K562 (cell line): ENCODE data around the gene FNBP1. TPM values are rescaled to one million over a fixed set of nuclear protein-coding genes. Genes with fewer than 3 reads are reported as not detected.

Experiments
- ELF2 ChIP-seq: fragments of 250-450 bp; sonication (Bioruptor Pico); IDR thresholded peaks from 2 replicates; pipeline ENCODE4 v1.5.0; 2021; ENCODE audit warnings: mild to moderate bottlenecking
- FOXJ2 ChIP-seq: fragments of 200-800 bp; sonication (Bioruptor generic); IDR thresholded peaks from 2 replicates; pipeline ENCODE4 v1.6.1; 2016; ENCODE audit warnings: missing genetic modification characterization, missing compliant biosample characterization
- FOXK2 ChIP-seq, 2 experiments: fragments of 450-650 bp; IDR thresholded peaks in 1 of 2; conservative IDR thresholded peaks in 1 of 2; 2 replicates each; pipeline ENCODE4 v1.6.1; 2016; ENCODE audit warnings: low read depth in 2 of 2, mild to moderate bottlenecking in 1 of 2
- GABPA ChIP-seq: fragments of 200-800 bp; sonication (Bioruptor generic); conservative IDR thresholded peaks from 2 replicates; pipeline ENCODE4 v1.6.1; 2016; ENCODE audit warnings: low read depth, missing genetic modification characterization, missing compliant biosample characterization
- HMG20B ChIP-seq: fragments of 250-450 bp; sonication (Bioruptor Pico); IDR thresholded peaks from 2 replicates; pipeline ENCODE4 v1.5.0; 2021; ENCODE audit warnings: mild to moderate bottlenecking
- HOXB6 ChIP-seq: fragments of 250-450 bp; sonication (Bioruptor Pico); IDR thresholded peaks from 2 replicates; pipeline ENCODE4 v1.5.1; 2022; ENCODE audit warnings: mild to moderate bottlenecking, borderline replicate concordance
- NBN ChIP-seq: fragments of 450-650 bp; IDR thresholded peaks from 2 replicates; pipeline ENCODE4 v1.6.1; 2016; ENCODE audit warnings: low read depth, mild to moderate bottlenecking
- NUFIP1 ChIP-seq: fragments of 450-650 bp; IDR thresholded peaks from 2 replicates; pipeline ENCODE4 v1.6.1; 2018; ENCODE audit not compliant: partially characterized antibody
- PHB ChIP-seq: fragments of 250-450 bp; sonication (Bioruptor Pico); IDR thresholded peaks from 2 replicates; pipeline ENCODE4 v1.5.0; 2021
- STAT5B ChIP-seq: fragments of 250-450 bp; sonication (Bioruptor Pico); IDR thresholded peaks from 2 replicates; pipeline ENCODE4 v1.8.0; 2021; ENCODE audit warnings: mild to moderate bottlenecking, inconsistent platforms
- WHSC1 ChIP-seq: IDR thresholded peaks from one replicate; pipeline ENCODE4 v1.6.1; 2012; ENCODE audit warnings: low read length, control low read depth, inconsistent platforms
- ZEB2 ChIP-seq: fragments of 450-650 bp; IDR thresholded peaks from 2 replicates; pipeline ENCODE4 v1.6.1; 2016
- ZNF780A ChIP-seq: fragments of 250-450 bp; sonication (Bioruptor Pico); IDR thresholded peaks from 2 replicates; pipeline ENCODE4 v1.5.0; 2021; ENCODE audit warnings: mild to moderate bottlenecking
- polyA plus RNA-seq, 8 experiments: library from polyadenylated mRNA; depleted of rRNA in 4 of 8; stranded (reverse) in 5 of 8; unstranded in 3 of 8; fragments of >200 nt; fragmentation: Nextera tagmentation in 2 of 8; fragmentation: Illumina TruSeq in 1 of 8; extraction: Ambion mirVana in 2 of 8; extraction: Trizol in 1 of 8; gene quantifications; 2 replicates each; pipeline versions ENCODE4 v1.2.1 to v1.2.3, GENCODE V29; 2011 to 2014; ENCODE audit warnings: inconsistent platforms in 1 of 8, missing spikeins in 1 of 8
- total RNA-seq, 7 experiments: library from RNA; depleted of rRNA in 6 of 7; stranded (reverse); fragments of >200 nt in 6 of 7; fragmentation: Illumina TruSeq in 2 of 7; extraction: Trizol in 2 of 7; gene quantifications; 2 replicates each; pipeline versions ENCODE4 v1.2.1 to v1.2.3, GENCODE V29; 2011 to 2021; ENCODE audit warnings: low replicate concordance in 1 of 7
- TF ChIP-seq, protein P1 (sequence below): fragments of 250-450 bp; sonication (Bioruptor Pico); IDR thresholded peaks from 2 replicates; pipeline ENCODE4 v1.4.0; 2020; ENCODE audit warnings: borderline replicate concordance
- TF ChIP-seq, protein P2 (sequence below): sonication (generic); formaldehyde crosslinking; IDR thresholded peaks from 2 replicates; pipeline ENCODE4 v1.8.0; 2023; ENCODE audit warnings: mild to moderate bottlenecking, missing genetic modification reagents
- TF ChIP-seq, protein P3 (sequence below): fragments of 250-450 bp; sonication (Bioruptor Pico); IDR thresholded peaks from 2 replicates; pipeline ENCODE4 v1.8.0; 2022; ENCODE audit warnings: moderate library complexity, mild to moderate bottlenecking, inconsistent platforms
- TF ChIP-seq, protein P4 (sequence below), 3 experiments: fragments of 200-800 bp in 1 of 3; sonication (Bioruptor generic) in 1 of 3; sonication (generic) in 1 of 3; formaldehyde crosslinking in 1 of 3; IDR thresholded peaks; 2 replicates each; pipeline versions ENCODE4 v1.6.1 to v1.8.0; 2016 to 2022; ENCODE audit warnings: mild to moderate bottlenecking in 2 of 3, missing compliant biosample characterization in 2 of 3, missing genetic modification characterization in 2 of 3, missing genetic modification reagents in 1 of 3
- TF ChIP-seq, protein P5 (sequence below): fragments of 450-650 bp; IDR thresholded peaks from 2 replicates; pipeline ENCODE4 v1.6.1; 2017; ENCODE audit warnings: mild to moderate bottlenecking, moderate library complexity
- TF ChIP-seq, protein P6 (sequence below): fragments of 250-450 bp; sonication (Bioruptor Pico); IDR thresholded peaks from 2 replicates; pipeline ENCODE4 v1.5.0; 2020; ENCODE audit warnings: mild to moderate bottlenecking

The FNBP1 gene
- total and polyA plus RNA-seq, 9 of the 15 experiments (the other 6 are each of a cell fraction or from before 2014, with no cell fraction given): 1.8 to 14.9 (median 7.6) TPM

DNA sequence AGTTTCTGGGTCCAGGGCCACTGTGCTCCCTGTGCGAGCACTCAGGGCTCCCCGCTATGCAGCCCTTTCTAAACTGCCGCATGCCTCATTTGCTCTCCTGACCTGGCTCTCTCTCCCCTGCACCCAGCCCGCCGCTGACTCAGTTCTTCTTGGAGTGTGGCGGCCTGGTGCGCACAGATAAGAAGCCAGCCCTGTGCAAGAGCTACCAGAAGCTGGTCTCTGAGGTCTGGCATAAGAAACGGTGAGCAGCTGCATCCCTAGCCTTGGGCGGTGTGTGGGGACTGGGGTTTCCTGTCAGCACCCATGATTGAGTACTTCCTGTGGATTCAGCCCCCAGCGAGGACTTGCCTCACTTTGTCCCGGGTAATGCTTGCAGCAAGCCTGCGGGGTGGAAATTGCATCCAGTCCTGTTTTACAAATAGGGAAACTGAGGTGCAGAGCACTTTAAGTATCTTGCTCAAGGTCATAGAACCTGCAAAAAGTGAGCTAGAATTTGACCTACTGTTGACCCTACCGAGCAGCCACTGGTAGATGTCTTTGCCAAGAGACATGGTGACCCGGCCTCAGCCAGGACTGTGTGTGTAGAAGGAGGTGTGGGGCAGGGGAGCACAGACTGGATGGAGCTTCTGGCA, 179.8 kb downstream of the FNBP1 start (continued):
- TF ChIP-seq, protein P1, sequence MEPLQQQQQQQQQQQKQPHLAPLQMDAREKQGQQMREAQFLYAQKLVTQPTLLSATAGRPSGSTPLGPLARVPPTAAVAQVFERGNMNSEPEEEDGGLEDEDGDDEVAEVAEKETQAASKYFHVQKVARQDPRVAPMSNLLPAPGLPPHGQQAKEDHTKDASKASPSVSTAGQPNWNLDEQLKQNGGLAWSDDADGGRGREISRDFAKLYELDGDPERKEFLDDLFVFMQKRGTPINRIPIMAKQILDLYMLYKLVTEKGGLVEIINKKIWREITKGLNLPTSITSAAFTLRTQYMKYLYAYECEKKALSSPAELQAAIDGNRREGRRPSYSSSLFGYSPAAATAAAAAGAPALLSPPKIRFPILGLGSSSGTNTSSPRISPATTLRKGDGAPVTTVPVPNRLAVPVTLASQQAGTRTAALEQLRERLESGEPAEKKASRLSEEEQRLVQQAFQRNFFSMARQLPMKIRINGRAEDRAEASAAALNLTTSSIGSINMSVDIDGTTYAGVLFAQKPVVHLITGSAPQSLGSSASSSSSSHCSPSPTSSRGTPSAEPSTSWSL: no peak
- TF ChIP-seq, protein P2, sequence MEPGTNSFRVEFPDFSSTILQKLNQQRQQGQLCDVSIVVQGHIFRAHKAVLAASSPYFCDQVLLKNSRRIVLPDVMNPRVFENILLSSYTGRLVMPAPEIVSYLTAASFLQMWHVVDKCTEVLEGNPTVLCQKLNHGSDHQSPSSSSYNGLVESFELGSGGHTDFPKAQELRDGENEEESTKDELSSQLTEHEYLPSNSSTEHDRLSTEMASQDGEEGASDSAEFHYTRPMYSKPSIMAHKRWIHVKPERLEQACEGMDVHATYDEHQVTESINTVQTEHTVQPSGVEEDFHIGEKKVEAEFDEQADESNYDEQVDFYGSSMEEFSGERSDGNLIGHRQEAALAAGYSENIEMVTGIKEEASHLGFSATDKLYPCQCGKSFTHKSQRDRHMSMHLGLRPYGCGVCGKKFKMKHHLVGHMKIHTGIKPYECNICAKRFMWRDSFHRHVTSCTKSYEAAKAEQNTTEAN: peak; percentile 90; the same call in 1 of the 2 replicates
- TF ChIP-seq WHSC1 (no peak), HOXB6 (CRISPR knock-in tag) (no peak), FOXK2 (conservative IDR thresholded peaks at IDR 0.05 in 1 of 2, IDR thresholded peaks at IDR 0.05 in 1 of 2; ENCODE audit: low read depth in 2 of 2) (no peak), GABPA (peak; percentile 85), ELF2 (CRISPR knock-in tag) (peak; percentile 69), NBN (no peak), STAT5B (CRISPR knock-in tag) (no peak), NUFIP1 (no peak), FOXJ2 (tag) (no peak), ZNF780A (no peak), ZEB2 (no peak), HMG20B (no peak), PHB (CRISPR knock-in tag) (no peak)
- TF ChIP-seq, protein P3, sequence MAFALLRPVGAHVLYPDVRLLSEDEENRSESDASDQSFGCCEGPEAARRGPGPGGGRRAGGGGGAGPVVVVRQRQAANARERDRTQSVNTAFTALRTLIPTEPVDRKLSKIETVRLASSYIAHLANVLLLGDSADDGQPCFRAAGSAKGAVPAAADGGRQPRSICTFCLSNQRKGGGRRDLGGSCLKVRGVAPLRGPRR (CRISPR knock-in tag): no peak
- TF ChIP-seq, protein P4, sequence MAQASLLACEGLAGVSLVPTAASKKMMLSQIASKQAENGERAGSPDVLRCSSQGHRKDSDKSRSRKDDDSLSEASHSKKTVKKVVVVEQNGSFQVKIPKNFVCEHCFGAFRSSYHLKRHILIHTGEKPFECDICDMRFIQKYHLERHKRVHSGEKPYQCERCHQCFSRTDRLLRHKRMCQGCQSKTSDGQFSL (CRISPR knock-in tag; IDR thresholded peaks at IDR 0.05): no peak; the same call in 1 of the 2 replicates
- TF ChIP-seq, protein P4 (tag; IDR thresholded peaks at IDR 0.05): no peak
- TF ChIP-seq, protein P5, sequence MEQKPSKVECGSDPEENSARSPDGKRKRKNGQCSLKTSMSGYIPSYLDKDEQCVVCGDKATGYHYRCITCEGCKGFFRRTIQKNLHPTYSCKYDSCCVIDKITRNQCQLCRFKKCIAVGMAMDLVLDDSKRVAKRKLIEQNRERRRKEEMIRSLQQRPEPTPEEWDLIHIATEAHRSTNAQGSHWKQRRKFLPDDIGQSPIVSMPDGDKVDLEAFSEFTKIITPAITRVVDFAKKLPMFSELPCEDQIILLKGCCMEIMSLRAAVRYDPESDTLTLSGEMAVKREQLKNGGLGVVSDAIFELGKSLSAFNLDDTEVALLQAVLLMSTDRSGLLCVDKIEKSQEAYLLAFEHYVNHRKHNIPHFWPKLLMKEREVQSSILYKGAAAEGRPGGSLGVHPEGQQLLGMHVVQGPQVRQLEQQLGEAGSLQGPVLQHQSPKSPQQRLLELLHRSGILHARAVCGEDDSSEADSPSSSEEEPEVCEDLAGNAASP: no peak
- TF ChIP-seq, protein P6, sequence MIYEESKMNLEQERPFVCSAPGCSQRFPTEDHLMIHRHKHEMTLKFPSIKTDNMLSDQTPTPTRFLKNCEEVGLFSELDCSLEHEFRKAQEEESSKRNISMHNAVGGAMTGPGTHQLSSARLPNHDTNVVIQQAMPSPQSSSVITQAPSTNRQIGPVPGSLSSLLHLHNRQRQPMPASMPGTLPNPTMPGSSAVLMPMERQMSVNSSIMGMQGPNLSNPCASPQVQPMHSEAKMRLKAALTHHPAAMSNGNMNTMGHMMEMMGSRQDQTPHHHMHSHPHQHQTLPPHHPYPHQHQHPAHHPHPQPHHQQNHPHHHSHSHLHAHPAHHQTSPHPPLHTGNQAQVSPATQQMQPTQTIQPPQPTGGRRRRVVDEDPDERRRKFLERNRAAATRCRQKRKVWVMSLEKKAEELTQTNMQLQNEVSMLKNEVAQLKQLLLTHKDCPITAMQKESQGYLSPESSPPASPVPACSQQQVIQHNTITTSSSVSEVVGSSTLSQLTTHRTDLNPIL (CRISPR knock-in tag): peak; percentile 84
